Measurements from ENCODE around the gene PPP2R5D. TPM values are rescaled to one million over a fixed set of nuclear protein-coding genes. Genes with fewer than 3 reads are reported as not detected.
A peak's percentile ranks its signal among the peaks of the same experiment; 100 is the strongest.
"Not testable (repeated sequence)": the region's sequence is repeated elsewhere in the genome, so short reads cannot be mapped to it uniquely, and the experiment has no call there.

The PPP2R5D gene
- total RNA-seq, 1 donor from 2014 or later = 55.1 TPM

DNA sequence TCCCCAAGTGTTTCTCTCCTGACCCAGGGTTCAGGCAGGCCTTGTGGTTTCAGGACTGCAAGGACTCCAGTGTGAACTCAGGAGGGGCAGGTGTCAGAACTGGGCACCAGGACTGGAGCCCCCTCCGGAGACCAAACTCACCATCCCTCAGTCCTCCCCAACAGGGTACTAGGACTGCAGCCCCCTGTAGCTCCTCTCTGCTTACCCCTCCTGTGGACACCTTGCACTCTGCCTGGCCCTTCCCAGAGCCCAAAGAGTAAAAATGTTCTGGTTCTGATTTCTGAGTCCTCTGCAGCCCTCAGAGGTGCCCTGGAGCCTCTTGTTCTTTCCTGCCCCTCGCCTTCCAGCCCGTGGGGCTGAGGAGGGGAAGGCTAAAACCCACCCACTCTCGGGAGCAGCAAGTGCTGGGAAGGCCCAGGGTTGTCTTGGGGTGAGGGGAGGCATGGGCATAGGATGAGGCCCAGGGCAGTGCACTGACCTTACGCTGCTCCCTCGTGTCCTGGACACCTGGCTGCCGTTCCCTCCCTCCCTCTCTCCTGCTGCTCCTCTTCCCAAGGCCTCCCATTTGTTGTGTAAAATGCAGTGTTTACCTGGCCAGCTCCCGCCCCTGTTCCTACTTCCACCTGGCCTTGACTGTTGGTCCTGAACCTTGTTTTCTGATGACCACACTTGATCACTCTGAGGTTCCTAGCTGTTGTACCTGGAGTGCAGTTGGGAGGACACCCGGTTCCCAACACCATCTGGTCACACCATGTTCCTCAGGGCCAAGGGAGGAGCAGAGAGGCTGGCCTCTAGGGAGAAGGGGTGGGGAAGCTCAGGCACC is 45.2 kb upstream of the PPP2R5D start:
- H3K27ac Mint-ChIP-seq = no peak overlapping the region
- DNase-seq (ENCODE audit: extremely low spot score, unreplicated experiment) = no peak
- H3K27me3 Mint-ChIP-seq = no peaks in the 10 kb centered on the region
- no peaks in the 10 kb centered on the region for H3K4me1 Mint-ChIP-seq (ENCODE audit: unreplicated experiment)
- H3K4me3 Mint-ChIP-seq = no peak overlapping the region
- TF ChIP-seq, protein P1, sequence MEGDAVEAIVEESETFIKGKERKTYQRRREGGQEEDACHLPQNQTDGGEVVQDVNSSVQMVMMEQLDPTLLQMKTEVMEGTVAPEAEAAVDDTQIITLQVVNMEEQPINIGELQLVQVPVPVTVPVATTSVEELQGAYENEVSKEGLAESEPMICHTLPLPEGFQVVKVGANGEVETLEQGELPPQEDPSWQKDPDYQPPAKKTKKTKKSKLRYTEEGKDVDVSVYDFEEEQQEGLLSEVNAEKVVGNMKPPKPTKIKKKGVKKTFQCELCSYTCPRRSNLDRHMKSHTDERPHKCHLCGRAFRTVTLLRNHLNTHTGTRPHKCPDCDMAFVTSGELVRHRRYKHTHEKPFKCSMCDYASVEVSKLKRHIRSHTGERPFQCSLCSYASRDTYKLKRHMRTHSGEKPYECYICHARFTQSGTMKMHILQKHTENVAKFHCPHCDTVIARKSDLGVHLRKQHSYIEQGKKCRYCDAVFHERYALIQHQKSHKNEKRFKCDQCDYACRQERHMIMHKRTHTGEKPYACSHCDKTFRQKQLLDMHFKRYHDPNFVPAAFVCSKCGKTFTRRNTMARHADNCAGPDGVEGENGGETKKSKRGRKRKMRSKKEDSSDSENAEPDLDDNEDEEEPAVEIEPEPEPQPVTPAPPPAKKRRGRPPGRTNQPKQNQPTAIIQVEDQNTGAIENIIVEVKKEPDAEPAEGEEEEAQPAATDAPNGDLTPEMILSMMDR (conservative IDR thresholded peaks at IDR 0.05) = no peak
- peaks cover 11% of the 10 kb centered on the region for H3K36me3 Mint-ChIP-seq
- no peaks in the 10 kb centered on the region for H3K9me3 Mint-ChIP-seq

DNA sequence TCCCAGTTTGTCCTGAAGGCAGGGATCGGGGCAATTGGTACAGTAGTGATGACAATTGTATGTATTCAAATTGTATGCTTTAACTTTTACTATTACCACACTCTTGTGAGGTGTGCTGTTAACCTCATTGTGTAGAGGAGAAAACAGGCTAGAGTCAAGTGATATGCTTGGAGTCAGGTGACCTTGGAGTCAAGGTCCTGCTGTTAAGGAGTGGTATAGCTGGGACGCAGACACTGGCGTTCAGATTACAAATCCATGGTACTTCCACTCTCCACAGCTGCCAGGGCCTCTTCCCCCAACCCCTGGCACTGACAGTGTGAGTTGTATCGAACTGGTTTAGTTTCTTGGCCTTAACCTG is 44.6 kb upstream of the PPP2R5D start:
- H3K9me3 Mint-ChIP-seq = no peaks in the 10 kb centered on the region
- no peaks in the 10 kb centered on the region for H3K27me3 Mint-ChIP-seq
- no peaks in the 10 kb centered on the region for H3K4me1 Mint-ChIP-seq (ENCODE audit: unreplicated experiment)
- H3K27ac Mint-ChIP-seq = no peak overlapping the region
- TF ChIP-seq, protein P1 (conservative IDR thresholded peaks at IDR 0.05) = no peak
- H3K36me3 Mint-ChIP-seq = peaks cover 11% of the 10 kb centered on the region
- DNase-seq (ENCODE audit: extremely low spot score, unreplicated experiment) = no peak
- H3K4me3 Mint-ChIP-seq = no peak overlapping the region

DNA sequence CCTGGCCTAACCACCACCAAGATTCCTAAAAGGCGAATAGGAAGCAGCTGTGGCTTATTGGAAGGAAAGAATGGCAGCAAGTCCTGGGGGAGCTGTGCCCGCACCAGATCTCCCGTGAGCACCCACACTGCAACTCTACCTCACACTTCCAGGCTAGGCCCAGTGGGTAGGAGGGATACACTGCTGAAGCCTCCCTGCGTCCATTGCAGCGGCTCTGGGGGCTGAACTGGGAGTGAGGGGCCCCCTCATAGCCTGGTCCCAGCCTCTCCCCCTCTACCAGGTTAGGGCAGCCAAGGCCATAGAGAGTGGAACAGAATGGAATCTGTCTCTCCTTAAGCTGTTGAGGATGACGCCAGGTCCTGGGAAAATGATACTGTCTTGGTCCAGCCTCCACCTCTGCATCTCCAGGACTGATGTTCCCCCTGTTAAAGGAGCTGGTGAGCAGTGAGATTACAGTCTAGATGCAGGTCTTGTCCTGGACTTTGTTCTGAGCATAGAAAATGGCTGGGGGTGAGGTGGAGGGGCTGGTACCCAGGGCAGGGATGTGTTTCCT is 43.8 kb upstream of the PPP2R5D start:
- Mint-ChIP-seq H3K4me1 (ENCODE audit: unreplicated experiment) (no peaks in the 10 kb centered on the region), H3K36me3 (peaks cover 11% of the 10 kb centered on the region), H3K9me3 (no peaks in the 10 kb centered on the region), H3K27me3 (no peaks in the 10 kb centered on the region), H3K4me3 (no peak overlapping the region), H3K27ac (no peak overlapping the region)
- DNase-seq (ENCODE audit: extremely low spot score, unreplicated experiment) = no peak
- TF ChIP-seq, protein P1 (conservative IDR thresholded peaks at IDR 0.05) = no peak

DNA sequence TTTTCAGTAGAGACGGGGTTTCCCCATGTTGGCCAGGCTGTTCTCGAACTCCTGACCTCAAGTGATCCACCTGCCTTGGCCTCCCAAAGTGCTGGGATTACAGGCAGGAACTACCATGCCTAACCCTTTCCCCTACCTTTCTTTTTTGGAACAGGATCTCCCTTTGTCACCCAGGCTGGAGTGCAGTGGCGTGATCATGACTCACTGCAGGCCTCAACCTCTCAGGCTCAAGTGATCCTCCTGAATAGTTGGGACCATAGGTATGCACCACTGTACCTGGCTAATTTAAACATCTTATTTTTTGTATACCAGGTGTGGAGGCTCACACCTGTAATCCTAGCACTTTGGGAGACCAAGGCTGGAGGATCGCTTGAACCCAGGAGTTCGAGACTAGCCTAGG is 43.0 kb upstream of the PPP2R5D start:
- H3K9me3 Mint-ChIP-seq; H3K27me3 Mint-ChIP-seq; H3K27ac Mint-ChIP-seq; H3K4me3 Mint-ChIP-seq; H3K4me1 Mint-ChIP-seq (ENCODE audit: unreplicated experiment); H3K36me3 Mint-ChIP-seq; DNase-seq (ENCODE audit: extremely low spot score, unreplicated experiment): not testable (repeated sequence)

DNA sequence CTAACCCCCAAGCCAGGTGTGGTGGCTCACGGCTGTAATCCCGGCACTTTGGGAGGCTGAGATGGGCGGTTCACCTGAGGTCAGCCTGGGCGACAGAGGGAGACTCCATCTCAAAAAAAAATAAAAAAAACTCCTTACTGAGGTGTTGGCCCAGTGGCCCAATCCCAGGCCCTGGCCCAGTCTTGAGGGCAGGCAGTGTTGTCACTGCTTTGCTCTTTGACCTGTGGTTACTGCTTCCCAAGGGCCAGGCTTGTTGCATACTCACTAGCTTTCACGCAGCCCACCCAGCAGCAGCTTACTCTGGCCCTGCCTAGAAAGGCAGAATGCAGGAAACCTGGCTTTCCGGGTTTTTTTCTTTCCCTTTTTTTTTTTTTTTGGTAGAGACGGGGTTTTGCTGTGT is 41.9 kb upstream of the PPP2R5D start:
- Mint-ChIP-seq H3K4me1 (ENCODE audit: unreplicated experiment) (no peaks in the 10 kb centered on the region), H3K27me3 (no peaks in the 10 kb centered on the region), H3K9me3 (no peaks in the 10 kb centered on the region), H3K27ac (peak overlapping the region; percentile 23), H3K36me3 (peaks cover 4% of the 10 kb centered on the region), H3K4me3 (no peak overlapping the region)
- no peak for DNase-seq (ENCODE audit: extremely low spot score, unreplicated experiment)
- TF ChIP-seq, protein P1 (conservative IDR thresholded peaks at IDR 0.05) = no peak

DNA sequence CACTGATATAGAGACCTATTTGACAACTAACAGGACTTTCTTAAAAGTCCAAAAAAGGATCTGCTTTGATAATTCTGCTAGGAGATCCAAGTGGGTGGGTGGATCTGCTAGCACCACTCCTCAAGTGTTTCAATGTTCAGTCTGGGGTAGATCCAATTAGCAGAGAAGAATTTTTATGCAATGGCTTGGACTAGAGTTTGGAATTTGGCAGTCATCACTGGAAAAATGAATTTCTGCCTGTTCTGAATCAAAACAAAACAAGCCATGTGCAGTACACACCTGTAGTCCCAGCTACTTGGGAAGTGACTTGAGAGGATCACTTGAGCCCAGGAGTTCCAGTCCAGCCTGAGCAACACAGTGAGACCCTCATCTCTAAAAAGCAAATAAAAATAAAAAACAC is 36.4 kb upstream of the PPP2R5D start:
- no peak for DNase-seq (ENCODE audit: extremely low spot score, unreplicated experiment)
- Mint-ChIP-seq H3K27ac (no peak overlapping the region), H3K4me3 (no peak overlapping the region), H3K27me3 (no peaks in the 10 kb centered on the region), H3K9me3 (no peaks in the 10 kb centered on the region), H3K36me3 (no peaks in the 10 kb centered on the region), H3K4me1 (ENCODE audit: unreplicated experiment) (peaks cover 4% of the 10 kb centered on the region)
- TF ChIP-seq, protein P1 (conservative IDR thresholded peaks at IDR 0.05) = no peak

Data from type B pancreatic cell (in vitro differentiated cells).